Omental fat pad (tissue), 4 donors: Measurements from ENCODE around the gene SCUBE3. TPM values are rescaled to one million over a fixed set of nuclear protein-coding genes. Genes with fewer than 3 reads are reported as not detected.

ENCODE experiments used
- ATAC-seq: fragments of 150-250 bp; one replicate; pipeline ENCODE4 v1.9.1; 2016; ENCODE audit warnings: mild to moderate bottlenecking, moderate library complexity; ENCODE audit not compliant: low FRiP score
- DNase-seq: peaks from one replicate; pipeline ENCODE4 v3.0.0-alpha.2; 2019; ENCODE audit warnings: low spot score
- CTCF ChIP-seq, 3 donors: fragments of 450-650 bp; IDR thresholded peaks; one replicate each; pipeline ENCODE4 v1.5.1; 2016 to 2017; ENCODE audit warnings: antibody characterized with exemption in 3 of 3, mild to moderate bottlenecking in 3 of 3, moderate library complexity in 2 of 3
- total RNA-seq, 4 donors: library from RNA; depleted of rRNA; stranded (reverse); fragments of >200 nt; gene quantifications; one replicate each; pipeline ENCODE4 v1.1.0, GENCODE V29; 2016

The SCUBE3 gene
- total RNA-seq, 4 donors from 2014 or later, result 0.06 to 0.47 (median 0.11) TPM

GRCh38 chr6:35185971-35186370 is 27.8 kb upstream of the SCUBE3 start:
- no peak for TF ChIP-seq CTCF (IDR thresholded peaks at IDR 0.05)
- DNase-seq (no peak), ATAC-seq (no peak)

- DNase-seq, result no peak
- no peak for ATAC-seq
- no peak for TF ChIP-seq CTCF (IDR thresholded peaks at IDR 0.05)
These were observed 27.2 kb upstream of the SCUBE3 start for GRCh38 chr6:35186571-35186970.

GRCh38 chr6:35188886-35189285 is 24.9 kb upstream of the SCUBE3 start:
- DNase-seq (no peak), ATAC-seq (no peak)
- no peak for TF ChIP-seq CTCF (IDR thresholded peaks at IDR 0.05)

GRCh38 chr6:35190306-35190705 is 23.4 kb upstream of the SCUBE3 start:
- DNase-seq, result no peak
- TF ChIP-seq CTCF (IDR thresholded peaks at IDR 0.05), result no peak
- ATAC-seq, result no peak

- TF ChIP-seq CTCF (IDR thresholded peaks at IDR 0.05), result no peak
- DNase-seq, result no peak
- ATAC-seq, result no peak
These were observed 21.9 kb upstream of the SCUBE3 start for GRCh38 chr6:35191889-35192288.

- ATAC-seq (no peak), DNase-seq (no peak)
- no peak for TF ChIP-seq CTCF (IDR thresholded peaks at IDR 0.05)
These were observed 21.4 kb upstream of the SCUBE3 start for GRCh38 chr6:35192301-35192860.

- no peak for TF ChIP-seq CTCF (IDR thresholded peaks at IDR 0.05)
- DNase-seq (no peak), ATAC-seq (no peak)
These were observed 19.4 kb upstream of the SCUBE3 start for GRCh38 chr6:35194390-35194789.
